HG02852 (cell line): ENCODE data around the gene IBA57.
"Not testable (repeated sequence)": the region's sequence is repeated elsewhere in the genome, so short reads cannot be mapped to it uniquely, and the experiment has no call there.

Experiments used
- ATAC-seq: cut with Tn5 transposase; IDR thresholded peaks from one replicate; pipeline ENCODE4 v1.9.1; 2021; ENCODE audit warnings: mild to moderate bottlenecking, moderate library complexity; ENCODE audit not compliant: unreplicated experiment

Gene IBA57

GRCh38 chr1:228210712-228211530, 45.3 kb downstream of the IBA57 start:
- no peak for ATAC-seq

- no peak for ATAC-seq
Measured at GRCh38 chr1:228211531-228212414, 46.2 kb downstream of the IBA57 start.

DNA sequence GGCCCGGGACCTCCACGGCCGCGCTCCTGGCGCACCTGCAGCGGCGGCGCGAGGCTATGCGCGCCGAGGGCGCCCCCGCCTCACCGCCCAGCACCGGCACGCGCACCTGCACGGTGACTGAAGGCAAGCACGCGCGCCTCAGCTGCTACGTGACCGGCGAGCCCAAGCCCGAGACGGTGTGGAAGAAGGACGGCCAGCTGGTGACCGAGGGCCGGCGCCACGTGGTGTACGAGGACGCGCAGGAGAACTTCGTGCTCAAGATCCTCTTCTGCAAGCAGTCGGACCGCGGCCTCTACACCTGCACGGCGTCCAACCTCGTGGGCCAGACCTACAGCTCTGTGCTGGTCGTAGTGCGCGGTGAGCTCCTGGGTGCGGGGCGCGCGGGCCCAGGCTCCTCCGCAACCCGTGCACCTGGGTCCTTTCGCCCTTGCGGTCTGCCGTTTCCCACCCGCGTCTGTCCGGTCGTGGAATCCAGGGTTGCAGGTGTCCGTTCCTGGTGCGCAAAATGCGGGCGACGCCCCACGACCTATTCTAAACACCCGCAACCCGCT, 46.9 kb downstream of the IBA57 start:
- no peak for ATAC-seq

GRCh38 chr1:228212966-228213844, 47.6 kb downstream of the IBA57 start:
- peak; percentile 82 for ATAC-seq

GRCh38 chr1:228213917-228214808, 48.6 kb downstream of the IBA57 start:
- no peak for ATAC-seq

DNA sequence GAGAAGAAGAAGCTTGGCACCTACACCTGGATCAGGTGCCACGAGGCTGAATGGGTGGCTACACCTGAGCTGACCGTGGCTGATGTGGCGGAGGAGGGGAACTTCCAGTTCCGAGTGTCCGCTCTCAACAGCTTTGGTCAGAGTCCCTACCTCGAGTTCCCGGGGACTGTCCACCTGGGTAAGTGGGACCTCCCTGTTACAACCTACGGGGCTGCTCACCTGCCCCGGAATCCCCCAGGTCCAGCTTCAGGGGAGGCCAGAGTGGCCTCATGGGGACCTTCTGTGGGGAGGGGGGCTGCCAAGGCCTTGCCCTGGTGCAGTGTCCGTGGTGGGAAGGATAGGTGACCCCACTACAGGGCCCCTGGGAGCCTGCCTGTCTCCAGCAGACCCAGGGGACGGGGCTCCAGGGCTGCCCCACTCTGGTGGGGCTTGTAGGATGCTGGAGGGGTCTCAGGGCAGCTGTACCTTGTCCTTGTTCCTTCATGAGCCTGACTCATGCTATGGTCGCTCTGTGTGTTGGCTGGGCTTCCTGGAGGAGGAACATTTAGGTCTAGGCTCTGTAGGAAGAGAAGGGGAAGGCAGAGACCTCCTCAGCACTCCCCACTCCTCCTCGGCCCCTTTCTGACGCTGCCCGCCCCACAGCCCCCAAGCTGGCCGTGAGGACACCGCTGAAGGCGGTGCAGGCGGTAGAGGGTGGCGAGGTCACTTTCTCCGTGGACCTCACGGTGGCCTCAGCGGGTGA, 49.5 kb downstream of the IBA57 start:
- no peak for ATAC-seq

- ATAC-seq: no peak
Measured at GRCh38 chr1:228215663-228216116, 50.1 kb downstream of the IBA57 start.

GRCh38 chr1:228216371-228217320, 51.0 kb downstream of the IBA57 start:
- no peak for ATAC-seq

GRCh38 chr1:228217551-228218344, 52.1 kb downstream of the IBA57 start:
- ATAC-seq: no peak

DNA sequence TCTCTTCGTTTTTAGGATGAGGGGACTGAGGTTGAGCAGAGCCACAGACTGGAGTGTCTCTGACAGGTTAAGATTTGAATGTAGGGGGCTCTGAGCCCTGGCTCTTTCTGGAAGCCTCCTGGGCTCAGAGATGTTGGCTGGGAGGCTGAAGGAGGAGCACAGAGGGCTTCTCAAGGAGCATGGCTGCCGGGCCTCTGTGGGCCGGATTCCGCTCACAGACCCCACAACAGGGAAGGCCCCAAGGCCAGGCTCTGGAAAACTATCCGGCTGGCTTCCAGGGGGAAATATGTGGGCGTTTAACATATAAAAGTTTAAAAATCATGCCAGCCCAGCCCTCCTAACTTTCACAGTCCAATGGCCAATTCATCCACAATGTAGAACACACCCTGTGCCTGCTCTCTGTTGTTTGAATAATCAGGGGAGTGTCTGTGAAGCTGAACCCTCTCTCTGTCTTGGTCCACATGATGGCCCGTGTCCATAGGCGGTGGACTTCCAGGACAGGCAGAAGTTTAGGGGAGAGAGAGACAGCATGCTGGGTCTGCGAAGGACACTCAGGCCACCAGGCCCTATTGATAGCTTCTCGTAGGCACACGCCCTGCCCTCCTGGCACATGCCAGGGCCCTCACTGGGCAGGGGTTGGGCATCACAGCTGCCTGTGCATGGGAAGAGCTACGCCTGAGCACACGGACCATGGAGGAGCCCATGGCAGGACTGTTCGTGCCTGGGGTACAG, 53.1 kb downstream of the IBA57 start:
- no peak for ATAC-seq

DNA sequence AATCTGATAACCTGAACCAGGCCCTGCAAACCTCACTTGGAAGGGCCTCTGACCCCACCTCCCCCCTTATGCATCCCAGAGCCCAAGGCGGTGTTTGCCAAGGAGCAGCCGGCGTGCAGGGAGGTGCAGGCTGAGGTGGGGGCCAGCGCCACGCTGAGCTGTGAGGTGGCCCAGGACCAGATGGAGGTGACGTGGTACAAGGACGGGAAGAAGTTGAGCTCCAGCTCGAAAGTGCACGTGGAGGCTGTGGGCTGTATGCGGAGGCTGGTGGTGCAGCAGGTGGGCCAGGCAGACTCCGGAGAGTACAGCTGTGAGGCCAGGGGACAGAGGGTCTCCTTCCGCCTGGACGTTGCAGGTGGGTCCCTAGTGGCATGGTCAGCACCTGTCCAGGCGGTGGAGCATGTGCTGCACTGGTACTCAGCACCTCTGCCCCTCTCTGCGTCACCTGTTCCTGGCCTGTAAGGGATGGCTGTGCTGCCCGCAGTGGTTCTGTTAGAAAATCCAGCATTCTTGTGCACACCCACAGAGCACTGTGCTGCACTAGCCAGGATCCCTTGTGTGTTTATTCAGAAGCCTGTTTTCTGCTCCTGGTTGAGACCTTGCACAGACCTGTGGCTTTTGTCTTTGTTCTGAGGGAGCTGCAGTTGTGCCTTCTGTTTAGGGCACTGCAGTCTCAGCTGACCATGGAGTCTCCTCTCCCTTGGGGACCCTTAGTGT, 53.8 kb downstream of the IBA57 start:
- ATAC-seq: no peak

DNA sequence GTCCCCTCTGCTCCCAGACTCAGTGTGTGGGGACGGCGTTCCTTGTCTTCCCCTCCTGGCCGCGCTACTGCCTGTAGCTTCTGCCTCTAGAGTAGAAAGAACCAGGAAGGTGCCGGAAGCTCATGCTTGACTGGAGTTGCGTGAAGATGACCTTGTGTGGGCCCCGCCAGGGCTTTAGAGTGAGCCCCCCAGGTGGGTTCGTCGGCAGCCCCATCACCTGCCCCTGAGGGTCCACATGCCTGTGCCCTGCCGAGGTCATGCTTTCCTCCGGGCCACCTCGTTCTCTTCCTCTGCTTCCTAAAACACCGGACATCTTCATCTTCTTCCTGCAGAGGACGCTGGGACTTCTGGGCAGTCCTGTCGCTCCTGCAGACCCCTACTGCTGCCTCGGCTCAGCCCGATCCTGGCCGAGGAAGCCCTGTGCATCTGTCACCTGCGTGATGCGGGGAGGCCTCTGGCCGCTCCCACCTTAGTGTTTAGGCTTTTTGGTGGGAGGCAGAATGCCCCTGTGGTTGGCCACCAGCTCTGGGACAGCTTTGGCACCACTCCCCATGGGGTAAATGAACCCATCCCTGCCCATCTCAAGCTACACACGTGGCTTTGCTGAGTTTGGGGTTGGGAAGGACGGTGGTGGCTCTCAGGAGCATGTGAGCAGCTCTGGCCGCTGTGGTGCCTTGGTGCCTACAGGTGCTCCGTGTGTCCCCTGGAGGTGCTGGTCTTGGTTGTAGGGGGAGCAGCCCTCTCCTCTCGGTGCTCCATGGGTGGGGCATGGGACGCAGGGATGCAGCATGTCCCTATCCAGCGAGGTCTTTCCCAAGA, 54.6 kb downstream of the IBA57 start:
- ATAC-seq: no peak

DNA sequence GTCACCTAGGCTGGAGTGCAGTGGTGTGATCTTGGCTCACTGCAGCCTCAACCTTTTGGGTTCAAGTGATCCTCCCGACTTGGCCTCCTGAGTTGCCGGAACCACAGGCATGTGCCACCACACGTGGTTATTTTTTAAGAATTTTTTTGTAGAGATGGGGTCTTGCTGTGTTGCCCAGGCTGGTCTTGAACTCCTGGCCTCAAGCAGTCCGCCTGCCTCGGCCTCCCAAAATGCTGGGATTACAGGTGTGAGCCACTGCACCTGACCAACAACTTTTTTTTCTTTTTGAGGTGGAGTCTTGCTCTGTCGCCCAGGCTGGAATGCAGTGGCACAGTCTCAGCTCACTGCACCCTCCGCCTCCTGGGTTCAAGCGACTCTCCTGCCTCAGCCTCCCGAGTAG, 55.5 kb downstream of the IBA57 start:
- not testable (repeated sequence) for ATAC-seq

GRCh38 chr1:228222548-228222947, 56.9 kb downstream of the IBA57 start:
- no peak for ATAC-seq
